Lower leg skin (tissue), 4 donors: ENCODE data around the gene STARD13. TPM values are rescaled to one million over a fixed set of nuclear protein-coding genes. Genes with fewer than 3 reads are reported as not detected.

Source experiments
- DNase-seq, 2 donors: peaks; one replicate each; pipeline ENCODE4 v3.0.0-alpha.2; 2019; ENCODE audit warnings: low spot score in 2 of 2
- H3K4me3 ChIP-seq: fragments of 200-600 bp; sonication (generic); 2 replicates; pipeline ENCODE4 v1.5.1; 2017; ENCODE audit warnings: mild to moderate bottlenecking, low read depth; ENCODE audit not compliant: poor library complexity, severe bottlenecking
- POLR2A ChIP-seq, 2 donors: fragments of 450-650 bp; IDR thresholded peaks; one replicate each; pipeline ENCODE4 v1.6.1; 2016 to 2017; ENCODE audit warnings: antibody characterized with exemption in 2 of 2, mild to moderate bottlenecking in 1 of 2, moderate library complexity in 1 of 2
- WGBS, 2 donors: methylation state at CpG; one replicate each; pipeline ENCODE4 v1.1.5; 2018; 5-methylcytosine and 5-hydroxymethylcytosine counted together
- intact Hi-C: fragments of 100-400 bp; cut with DNase I; formaldehyde crosslinking; loops from one replicate; pipeline ENCODE4 v1.15.0; 2023; ENCODE audit warnings: low total_unique reads
- total RNA-seq, 4 donors: library from RNA; depleted of rRNA; stranded (reverse); fragments of >200 nt; gene quantifications; one replicate each; pipeline ENCODE4 v1.1.0, GENCODE V29; 2016
- TF ChIP-seq, protein P1 (sequence below), 3 donors: fragments of 450-650 bp; IDR thresholded peaks; one replicate each; pipeline ENCODE4 v1.5.1; 2016; ENCODE audit warnings: antibody characterized with exemption in 3 of 3, mild to moderate bottlenecking in 3 of 3, moderate library complexity in 2 of 3

STARD13 gene
- total RNA-seq, 4 donors from 2014 or later: 15.7 to 22.5 (median 19.6) TPM

DNA sequence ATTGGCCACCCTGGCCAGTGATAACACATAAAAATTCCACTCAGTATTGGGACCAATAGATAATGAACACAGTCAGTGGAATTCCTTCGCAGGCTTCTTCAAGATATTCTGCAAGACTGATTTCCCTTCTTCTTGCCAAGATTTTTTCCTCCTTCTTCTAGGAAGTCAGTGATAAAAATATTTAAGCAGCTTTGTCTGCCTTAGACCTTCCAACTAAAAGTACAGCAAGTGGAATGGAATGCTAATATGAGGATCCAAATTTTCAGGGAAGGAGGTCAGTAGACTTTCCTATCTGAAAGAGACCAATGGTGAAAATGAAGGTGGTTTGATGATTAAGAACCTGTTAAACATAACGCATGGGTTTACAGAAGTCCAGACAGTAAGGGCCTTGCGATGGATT is 9.6 kb downstream of the STARD13 start:
- DNase-seq: no peak
- intact Hi-C loops: no loop called here
- H3K4me3 ChIP-seq: no peak overlapping the region
- TF ChIP-seq, protein P1, sequence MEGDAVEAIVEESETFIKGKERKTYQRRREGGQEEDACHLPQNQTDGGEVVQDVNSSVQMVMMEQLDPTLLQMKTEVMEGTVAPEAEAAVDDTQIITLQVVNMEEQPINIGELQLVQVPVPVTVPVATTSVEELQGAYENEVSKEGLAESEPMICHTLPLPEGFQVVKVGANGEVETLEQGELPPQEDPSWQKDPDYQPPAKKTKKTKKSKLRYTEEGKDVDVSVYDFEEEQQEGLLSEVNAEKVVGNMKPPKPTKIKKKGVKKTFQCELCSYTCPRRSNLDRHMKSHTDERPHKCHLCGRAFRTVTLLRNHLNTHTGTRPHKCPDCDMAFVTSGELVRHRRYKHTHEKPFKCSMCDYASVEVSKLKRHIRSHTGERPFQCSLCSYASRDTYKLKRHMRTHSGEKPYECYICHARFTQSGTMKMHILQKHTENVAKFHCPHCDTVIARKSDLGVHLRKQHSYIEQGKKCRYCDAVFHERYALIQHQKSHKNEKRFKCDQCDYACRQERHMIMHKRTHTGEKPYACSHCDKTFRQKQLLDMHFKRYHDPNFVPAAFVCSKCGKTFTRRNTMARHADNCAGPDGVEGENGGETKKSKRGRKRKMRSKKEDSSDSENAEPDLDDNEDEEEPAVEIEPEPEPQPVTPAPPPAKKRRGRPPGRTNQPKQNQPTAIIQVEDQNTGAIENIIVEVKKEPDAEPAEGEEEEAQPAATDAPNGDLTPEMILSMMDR (IDR thresholded peaks at IDR 0.05): no peak
- TF ChIP-seq POLR2A (IDR thresholded peaks at IDR 0.05): no peak
- 75 to 81% methylated on average over 3 of the region's 3 CpGs for WGBS, 2 donors

DNA sequence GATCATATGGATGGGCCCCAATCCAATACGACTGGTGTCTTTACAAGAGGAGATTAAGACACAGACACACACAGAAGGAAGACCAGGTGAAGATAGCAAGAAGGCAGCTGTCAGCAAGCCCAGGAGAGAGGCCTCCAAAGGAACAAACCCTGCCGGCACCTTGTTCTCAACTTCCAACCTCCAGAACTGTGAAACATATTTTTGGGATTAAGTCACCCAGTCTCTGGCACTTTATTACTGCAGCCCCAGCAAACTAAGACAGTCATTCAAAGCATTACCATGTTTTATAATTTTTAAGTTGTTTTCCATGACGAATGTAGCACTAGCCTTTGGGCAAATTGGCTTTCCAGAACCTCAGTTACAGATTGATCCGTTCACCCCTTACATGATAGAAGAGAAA is 11.3 kb downstream of the STARD13 start:
- WGBS, 2 donors: 89 to 92% methylated on average over 4 of the region's 4 CpGs

DNA sequence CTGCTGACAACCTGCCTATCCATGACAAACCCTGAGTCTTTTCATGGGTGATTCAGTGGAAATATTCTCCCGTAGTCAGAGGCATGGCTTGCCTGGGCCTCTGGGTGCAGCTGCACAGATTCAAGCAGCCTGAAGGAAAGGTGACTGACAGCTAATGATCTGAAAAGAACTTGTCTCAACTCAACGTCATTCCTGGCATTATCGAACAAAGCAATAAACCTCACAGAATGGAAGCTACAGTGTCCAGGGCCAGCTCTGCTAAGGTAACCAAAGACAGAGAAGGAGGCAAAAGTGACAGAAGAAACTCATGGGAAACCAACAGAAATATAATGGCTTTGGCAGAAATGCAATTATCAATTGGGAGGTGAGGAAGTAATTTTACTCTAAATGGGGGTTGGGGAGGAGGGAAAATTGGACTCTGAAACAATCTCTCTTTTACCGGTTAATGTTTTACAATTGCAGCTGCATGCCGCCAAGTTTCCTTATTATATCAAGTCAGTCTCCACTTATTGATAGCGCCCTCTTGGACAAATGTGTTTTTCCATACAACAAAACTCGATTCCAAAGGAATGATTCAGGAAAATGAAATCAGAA is 12.9 kb downstream of the STARD13 start:
- 66% methylated on average over 7 of the region's 7 CpGs for WGBS, 2 donors
- H3K4me3 ChIP-seq: no peak overlapping the region
- DNase-seq: no peak
- intact Hi-C loops: no loop called here
- TF ChIP-seq, protein P1 (IDR thresholded peaks at IDR 0.05): no peak
- TF ChIP-seq POLR2A (IDR thresholded peaks at IDR 0.05): no peak

More for the DNA sequence above, 11.3 kb downstream of the STARD13 start:
- no peak for DNase-seq
- intact Hi-C loops: no loop called here
- no peak overlapping the region for H3K4me3 ChIP-seq
- TF ChIP-seq POLR2A (IDR thresholded peaks at IDR 0.05): no peak
- TF ChIP-seq, protein P1 (IDR thresholded peaks at IDR 0.05): no peak

DNA sequence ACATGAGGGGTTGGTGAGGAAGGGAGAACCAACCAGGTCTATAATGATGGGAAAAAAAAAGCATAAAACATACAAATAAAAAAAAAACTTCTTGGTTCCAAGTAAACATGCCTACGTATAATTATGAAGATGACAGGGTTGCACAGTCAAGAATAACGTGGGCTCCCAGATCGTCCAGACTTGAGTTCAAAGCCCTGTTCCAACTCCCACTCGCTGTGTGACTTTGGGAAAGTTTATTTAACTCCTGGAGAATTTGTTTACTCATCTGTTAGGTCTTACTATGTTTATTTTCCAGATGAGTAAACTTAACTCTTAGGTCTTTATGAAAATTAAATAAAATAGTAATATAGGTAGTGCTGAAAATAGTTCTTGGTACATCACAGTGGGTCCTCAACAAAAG is 13.8 kb downstream of the STARD13 start:
- intact Hi-C loops: no loop called here
- no peak for DNase-seq
- WGBS, 2 donors: 83 to 88% methylated on average over 4 of the region's 4 CpGs
- no peak overlapping the region for H3K4me3 ChIP-seq
- no peak for TF ChIP-seq POLR2A (IDR thresholded peaks at IDR 0.05)
- TF ChIP-seq, protein P1 (IDR thresholded peaks at IDR 0.05): no peak

DNA sequence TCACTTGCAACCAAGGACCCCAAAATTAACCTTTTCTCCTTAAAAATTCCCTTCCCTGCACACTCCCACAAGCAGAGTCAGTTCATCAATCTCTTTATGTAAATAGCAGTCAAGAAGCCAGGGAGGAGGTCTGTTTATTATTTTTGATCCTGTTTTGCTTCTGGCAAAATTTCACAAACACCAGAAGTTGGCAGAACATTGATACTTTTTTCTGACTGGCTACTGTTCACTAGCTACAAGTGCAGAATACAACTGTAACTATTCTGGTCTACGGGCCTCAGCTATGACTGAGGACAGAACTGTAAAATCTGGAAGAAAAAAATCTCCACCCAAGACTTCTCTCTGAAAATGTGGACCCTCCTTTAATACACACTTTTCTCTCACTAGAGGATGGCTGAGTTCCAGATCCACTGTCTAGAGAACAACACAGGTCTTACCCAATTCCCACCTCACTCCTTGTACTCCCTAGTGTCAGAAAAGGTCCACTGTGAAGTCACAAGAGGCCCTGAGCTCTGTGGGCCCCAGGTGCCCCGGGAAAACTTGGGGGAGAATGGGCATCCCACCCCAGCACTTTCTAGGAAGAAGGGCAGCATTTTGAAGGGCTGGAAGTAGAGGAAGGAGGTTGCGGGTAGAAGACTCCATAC is 14.5 kb downstream of the STARD13 start:
- DNase-seq: no peak

More for the DNA sequence above, 14.5 kb downstream of the STARD13 start:
- intact Hi-C loops: no loop called here
- no peak for TF ChIP-seq POLR2A (IDR thresholded peaks at IDR 0.05)
- TF ChIP-seq, protein P1 (IDR thresholded peaks at IDR 0.05): no peak
- H3K4me3 ChIP-seq: no peak overlapping the region
- WGBS, 2 donors: 47 to 62% methylated on average over 3 of the region's 3 CpGs
